GM18858 (cell line): ENCODE data around the gene PPIG.
A peak's percentile ranks its signal among the peaks of the same experiment; 100 is the strongest.
"Not testable (repeated sequence)": the region's sequence is repeated elsewhere in the genome, so short reads cannot be mapped to it uniquely, and the experiment has no call there.

Experiments
- ATAC-seq: cut with Tn5 transposase; IDR thresholded peaks from one replicate; pipeline ENCODE4 v1.9.1; 2021; ENCODE audit not compliant: unreplicated experiment

The PPIG gene

GRCh38 chr2:169584005-169584877, at the start of gene PPIG:
PPIG (plus strand) TSS chr2:169584351; CDS start chr2:169604042, 19,691 bp downstream.
- ATAC-seq = peak; percentile 85

GRCh38 chr2:169539460-169539859, 44.7 kb upstream of the PPIG start:
- not testable (repeated sequence) for ATAC-seq

- ATAC-seq = no peak
Observed at GRCh38 chr2:169540146-169540545, 44.0 kb upstream of the PPIG start.

- ATAC-seq = no peak
Observed at GRCh38 chr2:169542433-169542832, 41.7 kb upstream of the PPIG start.

GRCh38 chr2:169546756-169547155, 37.4 kb upstream of the PPIG start:
- no peak for ATAC-seq

GRCh38 chr2:169561364-169561763, 22.8 kb upstream of the PPIG start:
- ATAC-seq = no peak

GRCh38 chr2:169562084-169562483, 22.1 kb upstream of the PPIG start:
- not testable (repeated sequence) for ATAC-seq

- ATAC-seq = no peak
Observed at GRCh38 chr2:169562519-169562918, 21.6 kb upstream of the PPIG start.

- ATAC-seq = no peak
Observed at GRCh38 chr2:169565686-169566085, 18.5 kb upstream of the PPIG start.

GRCh38 chr2:169569948-169570347, 14.2 kb upstream of the PPIG start:
- ATAC-seq = no peak

- not testable (repeated sequence) for ATAC-seq
Observed at GRCh38 chr2:169570752-169571151, 13.4 kb upstream of the PPIG start.

- no peak for ATAC-seq
Observed at GRCh38 chr2:169571571-169571970, 12.6 kb upstream of the PPIG start.

- ATAC-seq = no peak
Observed at GRCh38 chr2:169572189-169572588, 12.0 kb upstream of the PPIG start.

- no peak for ATAC-seq
Observed at GRCh38 chr2:169572821-169573159, 11.4 kb upstream of the PPIG start.

GRCh38 chr2:169573160-169573973, 10.8 kb upstream of the PPIG start, which contains the start of gene FASTKD1:
FASTKD1 (minus strand) TSS chr2:169573865; CDS start chr2:169572029, 1,836 bp downstream.
- peak; percentile 99 for ATAC-seq

GRCh38 chr2:169573974-169574299, 10.2 kb upstream of the PPIG start:
- ATAC-seq = no peak

GRCh38 chr2:169574539-169574938, 9.6 kb upstream of the PPIG start:
- not testable (repeated sequence) for ATAC-seq

GRCh38 chr2:169575264-169575663, 8.9 kb upstream of the PPIG start:
- not testable (repeated sequence) for ATAC-seq

- no peak for ATAC-seq
Observed at GRCh38 chr2:169579044-169579443, 5.1 kb upstream of the PPIG start.

GRCh38 chr2:169582552-169583266, 1.4 kb upstream of the PPIG start:
- ATAC-seq = not testable (repeated sequence)

- ATAC-seq = no peak
Observed at GRCh38 chr2:169583518-169583917, 633 bp upstream of the PPIG start.
